Right atrium auricular region (tissue), 2 donors: ENCODE data around the gene ERICH3. TPM values are rescaled to one million over a fixed set of nuclear protein-coding genes. Genes with fewer than 3 reads are reported as not detected.
A peak's percentile ranks its signal among the peaks of the same experiment; 100 is the strongest.

Source experiments
- DNase-seq: peaks from one replicate; pipeline ENCODE4 v3.0.0-alpha.2; 2019; ENCODE audit warnings: low spot score
- H3K27ac ChIP-seq, 2 donors: fragments of 200-600 bp; sonication (generic); 1 replicate in 1 of 2; 2 replicates in 1 of 2; pipeline ENCODE4 v1.5.1; 2016 to 2019
- H3K27me3 ChIP-seq, 2 donors: fragments of 200-600 bp; sonication (generic); one replicate each; pipeline versions ENCODE4 v1.5.1 to v1.6.0; 2017 to 2019
- H3K36me3 ChIP-seq: fragments of 200-600 bp; sonication (generic); one replicate; pipeline ENCODE4 v1.5.1; 2016
- H3K4me1 ChIP-seq, 2 donors: fragments of 200-600 bp; sonication (generic); one replicate each; pipeline versions ENCODE4 v1.5.1 to v1.6.0; 2017 to 2019
- H3K4me3 ChIP-seq, 2 donors: fragments of 200-600 bp; sonication (generic); 1 replicate in 1 of 2; 2 replicates in 1 of 2; pipeline ENCODE4 v1.5.1; 2017 to 2019; ENCODE audit warnings: mild to moderate bottlenecking in 1 of 2, moderate library complexity in 1 of 2
- H3K9me3 ChIP-seq, 2 donors: fragments of 200-600 bp; sonication (generic); one replicate each; pipeline ENCODE4 v1.5.1; 2019
- total RNA-seq, 2 donors: library from RNA; depleted of rRNA; stranded (reverse); fragments of >200 nt; gene quantifications; one replicate each; pipeline ENCODE4 v1.1.0, GENCODE V29; 2016
- TF ChIP-seq, protein P1 (sequence below), 2 donors: fragments of 200-600 bp; sonication (generic); IDR thresholded peaks; one replicate each; pipeline ENCODE4 v1.5.1; 2019; ENCODE audit warnings: antibody characterized with exemption in 2 of 2

Gene ERICH3
- total RNA-seq: under 1 TPM in 1 of 2 donors, not detected in 1; 0.07 TPM

- Histone ChIP-seq H3K27ac (no peak within 1 kb of the TSS), H3K9me3 (peaks cover 0 to 9% of the 10 kb centered on the region in 2 donors), H3K4me1 (no peaks in the 10 kb centered on the region), H3K4me3 (peak within 1 kb of the TSS in 1 of 2 donors; percentile 36), H3K27me3 (no peaks in the 10 kb centered on the region), H3K36me3 (no peaks in the 10 kb centered on the region)
- no peak for DNase-seq
- TF ChIP-seq, protein P1, sequence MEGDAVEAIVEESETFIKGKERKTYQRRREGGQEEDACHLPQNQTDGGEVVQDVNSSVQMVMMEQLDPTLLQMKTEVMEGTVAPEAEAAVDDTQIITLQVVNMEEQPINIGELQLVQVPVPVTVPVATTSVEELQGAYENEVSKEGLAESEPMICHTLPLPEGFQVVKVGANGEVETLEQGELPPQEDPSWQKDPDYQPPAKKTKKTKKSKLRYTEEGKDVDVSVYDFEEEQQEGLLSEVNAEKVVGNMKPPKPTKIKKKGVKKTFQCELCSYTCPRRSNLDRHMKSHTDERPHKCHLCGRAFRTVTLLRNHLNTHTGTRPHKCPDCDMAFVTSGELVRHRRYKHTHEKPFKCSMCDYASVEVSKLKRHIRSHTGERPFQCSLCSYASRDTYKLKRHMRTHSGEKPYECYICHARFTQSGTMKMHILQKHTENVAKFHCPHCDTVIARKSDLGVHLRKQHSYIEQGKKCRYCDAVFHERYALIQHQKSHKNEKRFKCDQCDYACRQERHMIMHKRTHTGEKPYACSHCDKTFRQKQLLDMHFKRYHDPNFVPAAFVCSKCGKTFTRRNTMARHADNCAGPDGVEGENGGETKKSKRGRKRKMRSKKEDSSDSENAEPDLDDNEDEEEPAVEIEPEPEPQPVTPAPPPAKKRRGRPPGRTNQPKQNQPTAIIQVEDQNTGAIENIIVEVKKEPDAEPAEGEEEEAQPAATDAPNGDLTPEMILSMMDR (IDR thresholded peaks at IDR 0.05): no peak
Measured at GRCh38 chr1:74673351-74674111, at the start of gene ERICH3. Gene ERICH3 (minus strand): TSS chr1:74673792. CDS start chr1:74673519, 273 bp downstream.

DNA sequence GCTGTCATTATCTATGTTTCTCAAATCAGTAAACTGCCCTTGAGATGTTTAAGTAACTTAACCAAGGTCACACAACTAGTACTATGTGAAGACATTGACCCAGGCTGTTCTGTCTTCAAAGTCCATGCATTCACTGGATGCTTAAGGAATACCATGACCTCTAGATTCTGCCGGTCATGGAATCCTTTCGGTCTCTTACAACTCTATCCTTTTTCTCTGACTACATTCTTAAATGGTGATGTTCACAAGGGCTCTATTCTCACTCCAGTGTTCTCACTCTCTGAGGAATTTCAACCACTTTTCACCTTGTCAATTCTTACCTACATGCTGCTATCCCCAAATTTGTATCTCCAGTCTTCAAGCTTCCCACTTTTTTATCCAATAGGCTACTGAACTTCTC lies 44.0 kb upstream of the ERICH3 start:
- H3K36me3 ChIP-seq: peaks cover 84% of the 10 kb centered on the region

GRCh38 chr1:74716822-74717221 lies 43.2 kb upstream of the ERICH3 start:
- H3K27ac ChIP-seq: no peak overlapping the region
- no peak overlapping the region for H3K4me3 ChIP-seq
- H3K4me1 ChIP-seq: no peaks in the 10 kb centered on the region
- TF ChIP-seq, protein P1 (IDR thresholded peaks at IDR 0.05): no peak
- no peak for DNase-seq
- no peaks in the 10 kb centered on the region for H3K27me3 ChIP-seq
- H3K36me3 ChIP-seq: peaks cover 76% of the 10 kb centered on the region
- H3K9me3 ChIP-seq: no peaks in the 10 kb centered on the region

More for the DNA sequence above, 44.0 kb upstream of the ERICH3 start:
- TF ChIP-seq, protein P1 (IDR thresholded peaks at IDR 0.05): no peak
- H3K27ac ChIP-seq: no peak overlapping the region
- no peaks in the 10 kb centered on the region for H3K4me1 ChIP-seq
- no peak overlapping the region for H3K4me3 ChIP-seq
- no peak for DNase-seq
- no peaks in the 10 kb centered on the region for H3K9me3 ChIP-seq
- no peaks in the 10 kb centered on the region for H3K27me3 ChIP-seq

DNA sequence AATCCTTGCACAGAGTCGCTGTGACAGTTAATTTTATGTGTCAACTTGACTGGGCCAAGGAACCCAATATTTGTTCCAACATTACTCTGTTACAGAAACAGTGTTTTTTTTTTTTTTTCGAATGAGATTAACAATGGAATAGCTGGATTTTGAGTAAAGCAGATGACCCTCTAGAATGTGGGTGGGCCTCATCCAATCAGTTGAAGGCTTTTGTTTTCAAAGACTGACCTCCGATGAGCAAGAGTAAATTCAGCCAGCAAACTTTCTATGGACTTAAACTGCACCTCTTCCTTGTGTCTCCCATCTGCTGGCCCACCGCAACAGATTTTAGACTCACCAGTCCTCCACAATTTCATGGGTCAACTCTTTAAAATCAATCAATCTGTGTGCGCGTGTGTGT lies 42.2 kb upstream of the ERICH3 start:
- H3K9me3 ChIP-seq: no peaks in the 10 kb centered on the region
- DNase-seq: no peak
- H3K36me3 ChIP-seq: peaks cover 73% of the 10 kb centered on the region
- no peaks in the 10 kb centered on the region for H3K27me3 ChIP-seq
- TF ChIP-seq, protein P1 (IDR thresholded peaks at IDR 0.05): no peak
- H3K27ac ChIP-seq: no peak overlapping the region
- no peaks in the 10 kb centered on the region for H3K4me1 ChIP-seq
- H3K4me3 ChIP-seq: no peak overlapping the region

GRCh38 chr1:74715236-74715502 lies 41.6 kb upstream of the ERICH3 start:
- Histone ChIP-seq H3K4me3 (no peak overlapping the region), H3K4me1 (no peaks in the 10 kb centered on the region), H3K9me3 (no peaks in the 10 kb centered on the region), H3K27ac (no peak overlapping the region), H3K27me3 (no peaks in the 10 kb centered on the region), H3K36me3 (peaks cover 67% of the 10 kb centered on the region)
- no peak for DNase-seq
- TF ChIP-seq, protein P1 (IDR thresholded peaks at IDR 0.05): no peak
